ENCODE results near the gene CCDC182. TPM values are rescaled to one million over a fixed set of nuclear protein-coding genes. Genes with fewer than 3 reads are reported as not detected.

CCDC182 gene
- total RNA-seq, 5 donors from 2014 or later (not counting 1 experiment from before 2014, with no cell fraction given) = not detected

- 100% methylated on average over 1 of the region's 7 CpGs for WGBS (ENCODE audit: insufficient coverage)
- Mint-ChIP-seq H3K4me1 (no peaks in the 10 kb centered on the region), H3K36me3 (no peaks in the 10 kb centered on the region), H3K27ac (no peak overlapping the region), H3K9me3 (no peaks in the 10 kb centered on the region), H3K27me3 (peaks cover 0 to 1% of the 10 kb centered on the region in 2 donors), H3K4me3 (no peak overlapping the region)
- Histone ChIP-seq H3K27ac (ENCODE audit: low read length) (no peak overlapping the region), H3K4me3 (ENCODE audit: control insufficient read depth in 1 of 2, extremely low read depth in 1 of 2, low read length in 1 of 2) (no peak overlapping the region), H3K4me1 (ENCODE audit: control insufficient read depth in 1 of 2, extremely low read depth in 1 of 2, insufficient read depth in 2 of 2, low read length in 2 of 2) (no peaks in the 10 kb centered on the region), H3K36me3 (ENCODE audit: control insufficient read depth in 2 of 2, extremely low read depth in 1 of 2, insufficient read depth in 1 of 2, low read length in 1 of 2) (no peaks in the 10 kb centered on the region), H3K27me3 (replicated peaks in 1 of 2; ENCODE audit: control insufficient read depth in 2 of 2, extremely low read depth in 1 of 2, insufficient read depth in 2 of 2, low read length in 1 of 2) (peaks cover 0 to 3% of the 10 kb centered on the region in 2 experiments), H3K9me3 (no peaks in the 10 kb centered on the region)
- ATAC-seq (replicated peaks in 1 of 4) (no peak), DNase-seq (no peak)
- POLR2A ChIA-PET = no interaction called here
- CTCF ChIA-PET = no interaction called here
Measured at GRCh38 chr17:57722704-57723043, 22.4 kb downstream of the CCDC182 start.

GRCh38 chr17:57721967-57722703 is 23.0 kb downstream of the CCDC182 start:
- Mint-ChIP-seq H3K9me3 (no peaks in the 10 kb centered on the region), H3K36me3 (no peaks in the 10 kb centered on the region), H3K4me3 (no peak overlapping the region), H3K27ac (no peak overlapping the region), H3K27me3 (peaks cover 0 to 7% of the 10 kb centered on the region in 2 donors), H3K4me1 (no peaks in the 10 kb centered on the region)
- ChIA-PET POLR2A (no interaction called here), CTCF (no interaction called here)
- no peak overlapping the region for H3K27ac ChIP-seq (ENCODE audit: low read length)
- H3K27me3 ChIP-seq (replicated peaks in 1 of 2; ENCODE audit: control insufficient read depth in 2 of 2, extremely low read depth in 1 of 2, insufficient read depth in 2 of 2, low read length in 1 of 2) = peaks cover 0 to 3% of the 10 kb centered on the region in 2 experiments
- no peaks in the 10 kb centered on the region for H3K36me3 ChIP-seq (ENCODE audit: control insufficient read depth in 2 of 2, extremely low read depth in 1 of 2, insufficient read depth in 1 of 2, low read length in 1 of 2)
- ATAC-seq (replicated peaks in 1 of 4) (no peak), DNase-seq (no peak)
- no peaks in the 10 kb centered on the region for H3K9me3 ChIP-seq
- no peaks in the 10 kb centered on the region for H3K4me1 ChIP-seq (ENCODE audit: control insufficient read depth in 1 of 2, extremely low read depth in 1 of 2, insufficient read depth in 2 of 2, low read length in 2 of 2)
- 92% methylated on average over 2 of the region's 3 CpGs for WGBS (ENCODE audit: insufficient coverage)
- H3K4me3 ChIP-seq (ENCODE audit: control insufficient read depth in 1 of 2, extremely low read depth in 1 of 2, low read length in 1 of 2) = no peak overlapping the region

DNA sequence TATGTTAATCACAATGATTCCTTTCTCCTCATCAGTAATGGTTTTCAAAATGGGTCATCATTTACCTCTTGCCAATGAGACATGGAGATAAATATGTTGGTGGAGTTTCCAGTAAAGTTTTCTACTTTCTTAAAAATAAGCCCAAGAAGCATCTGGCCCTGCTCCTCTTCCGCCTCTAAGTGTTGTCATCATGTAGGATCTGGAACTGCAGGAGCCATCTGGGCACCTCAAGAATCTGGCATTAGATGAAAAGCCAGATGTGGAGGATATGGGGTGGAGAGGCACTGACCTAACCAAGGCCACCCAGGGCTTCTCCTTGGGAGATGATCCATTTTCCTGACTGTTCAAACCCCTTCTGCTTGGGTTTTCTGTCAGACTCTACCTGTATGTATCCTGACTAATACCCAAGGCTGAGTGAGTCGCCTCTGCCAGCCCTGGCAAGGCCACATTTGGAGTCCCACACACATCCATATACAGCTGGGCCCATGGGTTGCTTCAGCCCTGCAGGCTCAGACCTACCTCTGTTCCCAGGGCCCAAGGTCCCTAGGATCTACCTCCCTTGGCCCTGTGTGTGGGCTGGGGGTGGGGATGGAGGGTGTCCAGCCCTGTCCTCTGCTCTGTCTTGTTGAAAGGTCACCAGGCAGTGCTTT is 24.6 kb downstream of the CCDC182 start:
- no peak overlapping the region for H3K4me3 Mint-ChIP-seq

DNA sequence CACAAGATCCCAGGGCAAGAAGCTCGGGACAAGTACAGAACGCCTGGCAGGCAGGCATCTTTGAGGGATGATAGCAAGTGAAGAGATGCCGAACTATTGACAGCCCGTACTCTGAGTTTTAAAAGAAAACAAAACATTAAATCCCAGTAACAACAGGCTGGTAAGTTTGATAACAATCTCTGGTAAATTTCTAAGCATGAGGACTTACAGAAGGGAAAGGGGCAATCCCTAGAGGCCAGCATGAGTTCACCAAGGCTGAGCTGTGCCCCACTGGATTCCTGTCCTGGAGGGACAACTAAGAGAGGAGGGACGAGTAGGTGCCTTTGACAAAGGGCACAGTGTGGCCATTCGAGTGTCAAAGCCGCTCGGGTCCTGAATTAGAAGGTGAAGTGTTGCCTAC is 26.2 kb downstream of the CCDC182 start:
- ChIA-PET POLR2A (no interaction called here), CTCF (no interaction called here)
- Mint-ChIP-seq H3K36me3 (no peaks in the 10 kb centered on the region), H3K27ac (no peak overlapping the region), H3K27me3 (peaks cover 23 to 24% of the 10 kb centered on the region in 2 donors), H3K4me3 (no peak overlapping the region), H3K9me3 (no peaks in the 10 kb centered on the region), H3K4me1 (no peaks in the 10 kb centered on the region)
- Histone ChIP-seq H3K36me3 (ENCODE audit: control insufficient read depth in 2 of 2, extremely low read depth in 1 of 2, insufficient read depth in 1 of 2, low read length in 1 of 2) (no peaks in the 10 kb centered on the region), H3K9me3 (no peaks in the 10 kb centered on the region), H3K27me3 (replicated peaks in 1 of 2; ENCODE audit: control insufficient read depth in 2 of 2, extremely low read depth in 1 of 2, insufficient read depth in 2 of 2, low read length in 1 of 2) (peaks cover 0 to 16% of the 10 kb centered on the region in 2 experiments), H3K4me3 (ENCODE audit: control insufficient read depth in 1 of 2, extremely low read depth in 1 of 2, low read length in 1 of 2) (no peak overlapping the region), H3K4me1 (ENCODE audit: control insufficient read depth in 1 of 2, extremely low read depth in 1 of 2, insufficient read depth in 2 of 2, low read length in 2 of 2) (no peaks in the 10 kb centered on the region), H3K27ac (ENCODE audit: low read length) (no peak overlapping the region)
- ATAC-seq (replicated peaks in 1 of 4) (no peak), DNase-seq (no peak)
- no CpG with 5 or more reads among the region's 8 CpGs for WGBS (ENCODE audit: insufficient coverage)

More for the DNA sequence above, 24.6 kb downstream of the CCDC182 start:
- Histone ChIP-seq H3K36me3 (ENCODE audit: control insufficient read depth in 2 of 2, extremely low read depth in 1 of 2, insufficient read depth in 1 of 2, low read length in 1 of 2) (no peaks in the 10 kb centered on the region), H3K27me3 (replicated peaks in 1 of 2; ENCODE audit: control insufficient read depth in 2 of 2, extremely low read depth in 1 of 2, insufficient read depth in 2 of 2, low read length in 1 of 2) (peaks cover 0 to 6% of the 10 kb centered on the region in 2 experiments), H3K9me3 (no peaks in the 10 kb centered on the region), H3K27ac (ENCODE audit: low read length) (no peak overlapping the region), H3K4me3 (ENCODE audit: control insufficient read depth in 1 of 2, extremely low read depth in 1 of 2, low read length in 1 of 2) (no peak overlapping the region), H3K4me1 (ENCODE audit: control insufficient read depth in 1 of 2, extremely low read depth in 1 of 2, insufficient read depth in 2 of 2, low read length in 2 of 2) (no peaks in the 10 kb centered on the region)
- DNase-seq = peak in 1 of 35 experiments; percentile 3
- no peak overlapping the region for H3K27ac Mint-ChIP-seq
- ChIA-PET POLR2A (no interaction called here), CTCF (no interaction called here)
- no peaks in the 10 kb centered on the region for H3K4me1 Mint-ChIP-seq
- no peaks in the 10 kb centered on the region for H3K9me3 Mint-ChIP-seq
- 80% methylated on average over 1 of the region's 2 CpGs for WGBS (ENCODE audit: insufficient coverage)
- no peak for ATAC-seq (replicated peaks in 1 of 4)
- no peaks in the 10 kb centered on the region for H3K36me3 Mint-ChIP-seq
- H3K27me3 Mint-ChIP-seq = peaks cover 10 to 17% of the 10 kb centered on the region in 2 donors

DNA sequence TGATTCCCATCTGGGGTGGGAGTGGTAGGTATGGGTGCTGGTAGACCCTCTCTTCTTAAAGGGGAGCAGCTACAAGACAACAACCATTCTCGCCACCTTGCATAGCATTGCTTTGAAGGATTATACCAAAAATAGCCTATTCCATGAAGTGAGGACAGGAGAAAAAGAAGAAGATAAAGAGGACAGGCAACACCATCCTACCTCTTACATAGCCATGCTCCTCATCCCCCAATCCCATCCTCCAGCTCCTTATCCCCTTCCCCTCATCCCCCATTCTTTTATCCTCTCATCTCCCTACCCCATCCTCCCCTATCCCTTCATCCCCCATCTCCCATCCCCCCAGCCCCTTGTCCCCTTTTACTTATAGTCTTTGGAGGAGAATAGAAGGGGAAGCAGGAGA is 29.1 kb downstream of the CCDC182 start:
- no peaks in the 10 kb centered on the region for H3K36me3 ChIP-seq (ENCODE audit: control insufficient read depth in 2 of 2, extremely low read depth in 1 of 2, insufficient read depth in 1 of 2, low read length in 1 of 2)
- CTCF ChIA-PET = no interaction called here
- no peaks in the 10 kb centered on the region for H3K9me3 ChIP-seq
- no CpG with 5 or more reads among the region's 1 CpG for WGBS (ENCODE audit: insufficient coverage)
- DNase-seq = no peak
- Mint-ChIP-seq H3K27ac (no peak overlapping the region), H3K27me3 (peaks cover 27 to 34% of the 10 kb centered on the region in 2 donors), H3K36me3 (no peaks in the 10 kb centered on the region), H3K4me1 (no peaks in the 10 kb centered on the region), H3K4me3 (no peak overlapping the region), H3K9me3 (no peaks in the 10 kb centered on the region)
- H3K4me3 ChIP-seq (ENCODE audit: control insufficient read depth in 1 of 2, extremely low read depth in 1 of 2, low read length in 1 of 2) = no peak overlapping the region
- POLR2A ChIA-PET = no interaction called here
- ATAC-seq (replicated peaks in 1 of 4) = no peak
- H3K27me3 ChIP-seq (replicated peaks in 1 of 2; ENCODE audit: control insufficient read depth in 2 of 2, extremely low read depth in 1 of 2, insufficient read depth in 2 of 2, low read length in 1 of 2) = peaks cover 0 to 22% of the 10 kb centered on the region in 2 experiments
- H3K27ac ChIP-seq (ENCODE audit: low read length) = no peak overlapping the region
- H3K4me1 ChIP-seq (ENCODE audit: control insufficient read depth in 1 of 2, extremely low read depth in 1 of 2, insufficient read depth in 2 of 2, low read length in 2 of 2) = no peaks in the 10 kb centered on the region

- Mint-ChIP-seq H3K9me3 (peaks cover 0 to 6% (median 4%) of the 10 kb centered on the region in 3 donors), H3K27me3 (peaks cover 27 to 34% of the 10 kb centered on the region in 2 donors), H3K4me1 (no peaks in the 10 kb centered on the region), H3K27ac (no peak overlapping the region), H3K36me3 (no peaks in the 10 kb centered on the region), H3K4me3 (no peak overlapping the region)
- no peaks in the 10 kb centered on the region for H3K4me1 ChIP-seq (ENCODE audit: control insufficient read depth in 1 of 2, extremely low read depth in 1 of 2, insufficient read depth in 2 of 2, low read length in 2 of 2)
- ChIA-PET POLR2A (no interaction called here), CTCF (no interaction called here)
- no peak for ATAC-seq (replicated peaks in 1 of 4)
- 73% methylated on average over 5 of the region's 7 CpGs for WGBS (ENCODE audit: insufficient coverage)
- DNase-seq = no peak
- no peak overlapping the region for H3K27ac ChIP-seq (ENCODE audit: low read length)
- no peaks in the 10 kb centered on the region for H3K36me3 ChIP-seq (ENCODE audit: control insufficient read depth in 2 of 2, extremely low read depth in 1 of 2, insufficient read depth in 1 of 2, low read length in 1 of 2)
- H3K27me3 ChIP-seq (replicated peaks in 1 of 2; ENCODE audit: control insufficient read depth in 2 of 2, extremely low read depth in 1 of 2, insufficient read depth in 2 of 2, low read length in 1 of 2) = peaks cover 0 to 22% of the 10 kb centered on the region in 2 experiments
- no peak overlapping the region for H3K4me3 ChIP-seq (ENCODE audit: control insufficient read depth in 1 of 2, extremely low read depth in 1 of 2, low read length in 1 of 2)
- no peaks in the 10 kb centered on the region for H3K9me3 ChIP-seq
Measured at GRCh38 chr17:57714665-57715180, 30.4 kb downstream of the CCDC182 start.

Data from T-cell (primary cell).